Tibial artery (tissue), 4 donors: ENCODE measurements around the gene MYLK.

ENCODE experiments used
- DNase-seq, 2 donors: peaks; one replicate each; pipeline ENCODE4 v3.0.0-alpha.2; 2019
- H3K27ac ChIP-seq, 2 donors: fragments of 200-600 bp; sonication (generic) in 1 of 2; 1 replicate in 1 of 2; 2 replicates in 1 of 2; pipeline ENCODE4 v1.5.1; 2018 to 2019; ENCODE audit warnings: mild to moderate bottlenecking in 1 of 2
- H3K27me3 ChIP-seq, 2 donors: fragments of 200-600 bp; sonication (generic) in 1 of 2; one replicate each; pipeline versions ENCODE4 v1.5.1 to v1.6.0; 2016 to 2019
- H3K36me3 ChIP-seq, 3 donors: fragments of 200-600 bp; sonication (generic) in 2 of 3; one replicate each; pipeline ENCODE4 v1.5.1; 2016 to 2019; ENCODE audit warnings: mild to moderate bottlenecking in 2 of 3
- H3K4me1 ChIP-seq, 4 donors: fragments of 200-600 bp; sonication (generic) in 2 of 4; 1 replicate in 3 of 4; 2 replicates in 1 of 4; pipeline ENCODE4 v1.5.1; 2016 to 2019
- H3K4me3 ChIP-seq, 2 donors: fragments of 200-600 bp; sonication (generic) in 1 of 2; 1 replicate in 1 of 2; 2 replicates in 1 of 2; pipeline ENCODE4 v1.5.1; 2018 to 2019; ENCODE audit warnings: mild to moderate bottlenecking in 2 of 2
- H3K9me3 ChIP-seq, 3 donors: fragments of 200-600 bp; sonication (generic) in 1 of 3; one replicate each; pipeline ENCODE4 v1.5.1; 2016 to 2019
- intact Hi-C: fragments of 100-400 bp; cut with DNase I; formaldehyde crosslinking; loops from one replicate; pipeline ENCODE4 v1.15.0; 2023; ENCODE audit warnings: low total_unique reads
- TF ChIP-seq, protein P1 (sequence below), 2 experiments: fragments of 200-600 bp in 1 of 2; fragments of 450-650 bp in 1 of 2; IDR thresholded peaks; one replicate each; pipeline ENCODE4 v1.5.1; 2017 to 2019; ENCODE audit warnings: antibody characterized with exemption in 2 of 2, mild to moderate bottlenecking in 1 of 2, moderate library complexity in 1 of 2

Gene MYLK

DNA sequence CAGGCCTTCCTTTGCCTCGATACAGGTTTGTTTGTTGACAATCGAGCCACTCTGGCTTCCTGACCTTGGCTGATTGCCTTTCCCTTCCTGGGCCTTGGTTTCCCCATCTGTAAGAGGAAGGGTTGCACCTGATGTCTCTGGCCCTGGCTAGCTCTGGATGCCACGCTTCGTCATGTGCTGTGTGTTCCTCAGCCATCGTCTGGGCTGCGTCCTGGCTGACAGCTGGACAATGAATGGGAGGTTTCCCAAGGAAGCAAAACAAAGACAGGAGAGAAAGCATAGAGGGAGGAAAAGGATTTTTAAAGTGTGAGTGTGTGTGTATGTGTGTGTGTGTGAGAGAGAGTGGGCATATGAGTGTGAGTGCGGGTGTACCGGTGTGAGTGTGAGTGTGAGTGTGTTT, 234.0 kb downstream of the MYLK start:
- Histone ChIP-seq H3K4me1 (peaks cover 0 to 73% (median 32%) of the 10 kb centered on the region in 4 donors), H3K27me3 (no peaks in the 10 kb centered on the region), H3K9me3 (no peaks in the 10 kb centered on the region), H3K27ac (peak overlapping the region; percentile 49 to 94), H3K4me3 (no peak overlapping the region), H3K36me3 (peaks cover 76 to 80% (median 78%) of the 10 kb centered on the region in 3 donors)
- intact Hi-C loops: loop anchor here (5.0 to 10.0 kb wide), 3 partner anchors 52 to 335 kb away; no protein-coding TSS in a partner anchor
- DNase-seq: no peak
- TF ChIP-seq, protein P1, sequence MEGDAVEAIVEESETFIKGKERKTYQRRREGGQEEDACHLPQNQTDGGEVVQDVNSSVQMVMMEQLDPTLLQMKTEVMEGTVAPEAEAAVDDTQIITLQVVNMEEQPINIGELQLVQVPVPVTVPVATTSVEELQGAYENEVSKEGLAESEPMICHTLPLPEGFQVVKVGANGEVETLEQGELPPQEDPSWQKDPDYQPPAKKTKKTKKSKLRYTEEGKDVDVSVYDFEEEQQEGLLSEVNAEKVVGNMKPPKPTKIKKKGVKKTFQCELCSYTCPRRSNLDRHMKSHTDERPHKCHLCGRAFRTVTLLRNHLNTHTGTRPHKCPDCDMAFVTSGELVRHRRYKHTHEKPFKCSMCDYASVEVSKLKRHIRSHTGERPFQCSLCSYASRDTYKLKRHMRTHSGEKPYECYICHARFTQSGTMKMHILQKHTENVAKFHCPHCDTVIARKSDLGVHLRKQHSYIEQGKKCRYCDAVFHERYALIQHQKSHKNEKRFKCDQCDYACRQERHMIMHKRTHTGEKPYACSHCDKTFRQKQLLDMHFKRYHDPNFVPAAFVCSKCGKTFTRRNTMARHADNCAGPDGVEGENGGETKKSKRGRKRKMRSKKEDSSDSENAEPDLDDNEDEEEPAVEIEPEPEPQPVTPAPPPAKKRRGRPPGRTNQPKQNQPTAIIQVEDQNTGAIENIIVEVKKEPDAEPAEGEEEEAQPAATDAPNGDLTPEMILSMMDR (IDR thresholded peaks at IDR 0.05): no peak

DNA sequence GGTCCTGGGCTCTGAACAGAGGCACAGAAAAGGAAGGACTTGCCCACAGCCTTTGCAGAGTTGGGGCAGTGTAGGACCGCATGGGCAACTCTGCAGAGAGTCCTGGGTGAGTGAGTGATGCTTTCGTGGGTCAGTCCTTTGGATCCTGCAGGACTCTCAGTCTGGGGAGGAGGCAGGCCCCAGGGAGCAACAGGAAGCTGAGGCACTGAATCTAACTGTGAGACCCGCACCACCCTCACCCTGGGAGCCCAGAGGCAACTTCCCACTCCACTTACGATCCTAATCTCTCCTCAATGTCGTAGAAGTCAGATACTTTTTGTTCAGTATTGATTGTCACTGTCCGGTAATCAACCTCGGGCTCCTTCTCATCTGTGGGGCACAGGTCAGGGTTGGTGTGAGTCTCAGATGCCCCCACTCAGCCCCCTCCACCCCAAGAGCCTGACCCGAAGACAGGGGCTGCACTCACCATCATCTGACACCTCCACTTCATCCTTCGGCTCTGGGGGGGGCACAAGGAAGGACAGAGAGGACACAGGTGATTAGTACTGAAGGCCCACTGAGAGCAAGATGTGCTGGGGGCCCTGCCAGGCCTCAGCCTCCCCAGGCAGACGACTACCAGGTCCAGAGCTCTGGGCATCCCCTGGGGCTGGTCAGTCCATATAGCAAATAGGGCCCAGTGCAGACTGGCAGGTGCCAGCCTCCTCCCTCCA, 235.3 kb downstream of the MYLK start:
- peaks cover 0 to 73% (median 31%) of the 10 kb centered on the region in 4 donors for H3K4me1 ChIP-seq
- TF ChIP-seq, protein P1 (IDR thresholded peaks at IDR 0.05): no peak
- no peaks in the 10 kb centered on the region for H3K9me3 ChIP-seq
- DNase-seq: no peak
- no peaks in the 10 kb centered on the region for H3K27me3 ChIP-seq
- intact Hi-C loops: no loop called here
- H3K36me3 ChIP-seq: peaks cover 73 to 91% (median 88%) of the 10 kb centered on the region in 3 donors
- no peak overlapping the region for H3K4me3 ChIP-seq
- H3K27ac ChIP-seq: peak overlapping the region; percentile 49 to 94

DNA sequence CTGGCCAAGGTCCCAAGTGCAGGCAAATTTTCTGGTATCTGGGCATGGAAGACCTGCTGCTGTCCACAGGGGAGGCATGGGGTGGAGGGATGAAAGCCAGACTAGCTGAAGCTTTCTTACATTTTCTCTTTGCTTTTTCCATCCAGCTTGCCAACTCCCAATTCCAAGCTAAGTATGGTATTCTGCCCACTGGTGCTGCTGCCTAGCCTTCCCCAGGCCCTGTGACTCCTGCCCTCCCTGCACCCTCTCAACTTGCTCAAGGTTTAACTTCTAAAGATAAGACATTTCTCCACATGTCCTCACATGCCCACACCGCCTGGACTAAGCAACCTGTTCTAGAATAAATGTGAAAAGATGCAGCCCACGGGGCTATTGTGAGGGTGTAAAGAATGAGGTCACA, 239.8 kb downstream of the MYLK start:
- intact Hi-C loops: no loop called here
- TF ChIP-seq, protein P1 (IDR thresholded peaks at IDR 0.05): no peak
- H3K27ac ChIP-seq: peak overlapping the region; percentile 47 to 94
- no peaks in the 10 kb centered on the region for H3K9me3 ChIP-seq
- no peak overlapping the region for H3K4me3 ChIP-seq
- H3K27me3 ChIP-seq: no peaks in the 10 kb centered on the region
- peaks cover 72 to 89% (median 84%) of the 10 kb centered on the region in 3 donors for H3K36me3 ChIP-seq
- DNase-seq: no peak
- peaks cover 0 to 77% (median 18%) of the 10 kb centered on the region in 4 donors for H3K4me1 ChIP-seq

DNA sequence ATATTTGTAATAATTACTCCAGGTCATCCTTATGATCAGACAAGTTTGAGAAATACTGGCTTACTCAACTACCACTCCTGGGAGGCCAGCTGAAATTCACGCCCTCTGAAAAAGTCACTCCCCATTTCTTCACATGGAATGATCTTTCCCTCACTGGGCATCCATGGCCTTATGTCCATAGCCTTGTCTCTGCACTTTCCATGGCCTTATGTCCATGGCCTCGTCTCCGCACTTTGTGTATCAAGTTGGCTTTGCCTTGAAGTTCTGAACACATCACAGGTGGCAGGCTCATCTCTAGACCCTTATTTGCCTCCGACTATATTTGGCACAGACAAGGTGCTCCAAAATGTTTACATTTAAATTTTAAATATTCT, 241.2 kb downstream of the MYLK start:
- intact Hi-C loops: no loop called here
- no peaks in the 10 kb centered on the region for H3K27me3 ChIP-seq
- TF ChIP-seq, protein P1 (IDR thresholded peaks at IDR 0.05): no peak
- peaks cover 74 to 89% (median 84%) of the 10 kb centered on the region in 3 donors for H3K36me3 ChIP-seq
- no peak overlapping the region for H3K4me3 ChIP-seq
- peaks cover 0 to 70% (median 21%) of the 10 kb centered on the region in 4 donors for H3K4me1 ChIP-seq
- no peaks in the 10 kb centered on the region for H3K9me3 ChIP-seq
- no peak for DNase-seq
- H3K27ac ChIP-seq: peak overlapping the region; percentile 71 to 94

DNA sequence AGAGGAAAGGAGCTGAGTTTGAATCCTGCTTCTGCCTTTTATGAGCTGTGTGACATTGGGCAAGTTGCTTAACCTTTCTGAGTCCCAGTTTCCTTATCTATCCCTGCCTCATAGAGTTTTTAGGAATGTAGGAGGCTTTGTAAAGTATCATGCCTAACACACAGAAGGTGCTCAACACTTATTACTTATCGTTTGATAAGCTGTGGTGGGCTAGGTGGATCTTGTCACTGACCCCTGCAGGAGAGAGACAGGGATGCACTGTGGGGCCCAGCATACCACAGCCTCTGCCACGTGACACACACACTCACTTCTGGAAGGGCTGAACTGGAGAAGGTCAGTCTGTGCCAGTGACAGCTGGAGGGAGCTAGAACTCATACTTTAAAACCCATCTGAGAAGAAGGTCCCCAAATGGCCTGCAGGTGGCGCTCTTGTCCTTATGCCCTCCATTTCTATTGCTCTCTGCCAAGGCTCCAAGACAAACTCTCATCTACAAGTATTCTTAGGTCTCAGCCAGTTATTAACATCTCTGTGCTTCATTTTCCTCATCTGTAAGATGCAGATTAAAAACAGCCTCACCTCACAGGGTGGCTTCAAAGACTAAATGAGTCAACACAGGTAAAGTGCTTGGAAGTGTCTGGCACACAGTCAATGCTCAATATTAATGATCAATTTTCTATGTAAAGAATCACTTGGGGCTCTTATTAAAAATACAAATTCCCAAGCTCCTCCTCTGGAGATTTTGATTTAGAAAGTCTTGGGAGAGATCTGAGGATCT, 241.8 kb downstream of the MYLK start:
- H3K9me3 ChIP-seq: no peaks in the 10 kb centered on the region
- H3K4me3 ChIP-seq: no peak overlapping the region
- H3K4me1 ChIP-seq: peaks cover 0 to 70% (median 23%) of the 10 kb centered on the region in 4 donors
- intact Hi-C loops: no loop called here
- TF ChIP-seq, protein P1 (IDR thresholded peaks at IDR 0.05): peak; percentile 80 to 88
- H3K27ac ChIP-seq: peak overlapping the region; percentile 71 to 94
- peak; percentile 80 to 90 for DNase-seq
- H3K36me3 ChIP-seq: peaks cover 74 to 89% (median 84%) of the 10 kb centered on the region in 3 donors
- H3K27me3 ChIP-seq: no peaks in the 10 kb centered on the region
